Adipose tissue (tissue), 3 donors: ENCODE measurements around the gene TIGD6. TPM values are rescaled to one million over a fixed set of nuclear protein-coding genes. Genes with fewer than 3 reads are reported as not detected.

Source experiments
- H3K27ac ChIP-seq: one replicate; pipeline ENCODE4 v1.5.1; 2013; ENCODE audit warnings: low read depth, low read length
- WGBS, 3 donors: extraction: QIAGEN DNeasy Blood & Tissue Kit; methylation state at CpG; one replicate each; pipeline ENCODE4 v1.1.7; 2013; 5-methylcytosine and 5-hydroxymethylcytosine counted together
- polyA plus RNA-seq, 3 donors: library from polyadenylated mRNA; stranded (reverse); fragments of 200-250 nt; gene quantifications; one replicate each; pipeline ENCODE4 v1.2.3, GENCODE V29; 2013
- donor health status: healthy with polysubstance abuse.
- donor health status: Bipolar disorder and iron deficiency.
- donor health status: healthy.

Gene TIGD6
- polyA plus RNA-seq, 3 donors, result 1.8 to 3.3 (median 1.9) TPM

DNA sequence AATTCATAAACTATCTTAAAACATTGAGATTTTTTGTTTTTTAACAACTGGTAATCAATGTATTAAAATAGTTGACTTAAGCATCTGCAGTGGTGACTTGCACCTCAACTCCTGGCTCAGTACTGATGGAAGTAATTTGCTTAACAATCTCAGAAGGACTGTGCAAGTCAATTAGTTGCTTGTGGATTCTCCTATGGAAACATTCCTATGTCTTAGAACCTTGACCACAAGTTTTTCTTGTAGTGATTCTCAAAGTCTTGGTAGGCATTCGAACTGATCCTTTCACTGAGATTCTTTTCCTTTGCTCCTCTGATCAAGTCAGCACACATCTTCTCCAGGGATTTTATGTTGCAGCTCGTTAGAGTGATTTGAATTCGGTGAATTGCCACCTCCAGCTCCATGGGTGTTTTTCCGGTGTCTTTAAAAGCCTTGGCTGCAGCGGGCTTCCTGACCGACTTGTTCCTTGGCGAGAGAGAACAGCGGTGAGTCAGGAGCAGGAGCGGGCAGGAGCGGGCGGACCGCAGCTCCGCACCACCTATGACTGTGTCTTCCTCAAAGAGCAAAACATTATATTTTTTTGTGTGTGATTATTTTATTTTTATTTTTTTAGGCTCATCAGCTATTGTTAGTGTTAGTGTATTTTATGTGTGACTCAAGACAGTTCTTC lies 21.2 kb upstream of the TIGD6 start:
- whole genome bisulfite sequencing, 3 donors, result 76 to 87% (median 80%) methylated on average over 13 of the region's 13 CpGs
- no peak overlapping the region for H3K27ac ChIP-seq

DNA sequence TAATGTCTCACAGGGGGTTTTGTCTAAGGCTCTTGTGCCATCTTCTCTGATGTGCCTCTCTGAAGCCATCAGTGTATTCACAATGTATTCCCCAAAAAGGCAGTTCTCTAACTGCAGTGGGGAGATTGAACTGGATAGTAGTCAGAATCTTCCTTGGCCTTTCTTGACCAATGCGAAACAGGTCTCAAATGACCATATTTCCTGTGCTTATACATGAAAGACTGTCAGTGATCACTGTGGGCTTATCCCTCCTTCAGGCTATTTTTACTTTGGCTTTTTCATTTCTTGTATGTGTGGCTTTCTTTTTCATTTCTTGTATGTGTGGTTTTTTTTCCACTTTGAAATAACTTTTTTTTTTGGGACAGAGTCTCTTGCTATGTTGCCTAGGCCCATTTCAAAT lies 19.8 kb upstream of the TIGD6 start:
- H3K27ac ChIP-seq, result no peak overlapping the region

DNA sequence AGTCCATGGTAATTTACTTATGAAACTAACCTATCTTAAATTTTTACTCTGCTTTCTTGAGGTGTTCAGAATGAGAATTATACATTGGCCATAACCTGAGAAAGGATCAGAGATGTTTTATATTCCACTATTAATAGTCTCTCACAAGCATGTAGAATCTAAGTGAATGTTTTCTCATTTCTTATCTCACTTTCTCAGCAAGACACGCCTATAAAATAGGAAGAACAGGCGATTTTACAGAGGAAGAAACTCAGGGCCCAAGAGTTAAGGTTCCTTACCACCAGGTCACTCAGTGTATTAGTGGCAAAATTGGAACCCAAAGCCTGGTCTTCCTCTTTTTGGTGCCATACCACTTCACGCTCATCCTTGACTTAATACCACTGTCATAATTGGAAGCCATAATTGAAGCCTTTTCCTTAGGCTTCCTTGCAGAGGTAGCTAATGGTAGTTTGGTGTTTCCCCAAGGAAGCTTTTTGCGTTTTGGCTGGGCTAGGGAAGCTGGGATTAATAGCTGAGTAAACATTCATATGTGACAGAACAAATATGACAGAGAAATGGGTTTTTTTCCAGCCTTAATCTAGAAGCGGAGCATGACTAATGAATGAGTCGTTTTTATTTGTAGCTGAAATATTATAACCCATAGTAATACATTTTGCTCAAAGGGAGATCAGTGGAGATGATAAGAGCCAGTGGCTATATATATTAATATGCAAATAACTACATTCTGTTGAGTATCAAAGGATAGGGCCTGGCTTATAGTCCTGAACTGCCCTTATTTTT lies 17.0 kb upstream of the TIGD6 start:
- no peak overlapping the region for H3K27ac ChIP-seq
- WGBS, 3 donors, result 63 to 87% (median 84%) methylated on average over 6 of the region's 6 CpGs

More for the DNA sequence above, 19.8 kb upstream of the TIGD6 start:
- 96 to 98% (median 97%) methylated on average over 1 of the region's 1 CpG for WGBS, 3 donors

DNA sequence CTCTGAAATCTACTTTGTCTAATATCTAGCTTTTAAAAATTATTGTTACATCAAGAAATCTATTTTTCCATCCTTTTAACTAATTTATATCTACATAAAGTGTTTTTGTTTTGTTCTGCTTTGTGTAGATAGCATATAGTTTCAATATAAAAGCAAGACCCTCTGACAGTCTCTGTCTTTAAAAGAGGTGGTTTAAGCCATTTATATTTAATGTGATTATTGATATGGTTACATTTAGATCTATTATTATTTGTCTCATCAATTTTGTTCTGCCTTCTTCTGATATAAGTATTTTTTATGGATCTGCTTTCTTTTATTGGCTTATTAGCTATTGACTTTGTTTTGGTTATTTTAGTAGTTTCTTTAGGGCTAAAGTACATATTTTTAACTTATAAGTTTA lies 16.1 kb upstream of the TIGD6 start:
- no peak overlapping the region for H3K27ac ChIP-seq

DNA sequence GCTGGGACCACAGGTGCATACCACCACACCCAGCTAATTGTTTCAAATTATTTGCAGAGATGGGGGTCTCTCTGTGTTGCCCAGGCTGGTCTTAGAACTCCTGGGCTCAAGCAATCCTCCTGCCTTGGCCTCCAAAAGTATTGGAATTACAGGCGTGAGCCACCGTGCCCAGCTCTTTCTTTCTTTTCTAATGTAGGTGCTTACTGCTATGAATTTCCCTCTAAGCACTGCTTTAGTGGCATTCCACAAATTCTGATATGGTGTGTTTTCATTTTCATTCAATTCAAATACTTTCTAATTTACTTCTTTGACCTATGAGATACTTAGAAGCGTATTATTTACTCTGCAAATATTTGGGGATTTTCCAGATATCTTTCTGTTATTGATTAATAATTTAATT lies 15.0 kb upstream of the TIGD6 start:
- 91 to 98% (median 98%) methylated on average over 3 of the region's 3 CpGs for WGBS, 3 donors
- H3K27ac ChIP-seq, result no peak overlapping the region

DNA sequence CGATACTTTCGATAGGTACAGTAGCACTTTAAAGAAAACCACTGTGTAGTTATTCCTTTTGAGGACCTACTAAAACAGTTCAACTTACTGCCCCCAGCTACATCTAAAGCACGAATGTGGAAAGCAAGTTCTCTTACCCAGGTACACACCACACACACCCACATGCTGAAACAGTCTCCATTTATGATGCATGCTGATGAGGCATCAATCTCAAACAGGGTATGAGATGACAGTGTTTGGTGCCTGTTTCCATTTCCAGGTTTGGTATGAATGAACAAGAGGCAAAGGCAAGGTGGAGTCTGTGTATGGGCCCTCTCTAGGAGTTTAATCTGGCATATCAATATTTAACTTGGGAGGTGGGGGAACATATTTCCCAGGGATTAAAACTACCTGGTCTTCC lies 14.0 kb upstream of the TIGD6 start:
- WGBS, 3 donors, result 97 to 98% (median 97%) methylated on average over 3 of the region's 3 CpGs
- H3K27ac ChIP-seq, result no peak overlapping the region

DNA sequence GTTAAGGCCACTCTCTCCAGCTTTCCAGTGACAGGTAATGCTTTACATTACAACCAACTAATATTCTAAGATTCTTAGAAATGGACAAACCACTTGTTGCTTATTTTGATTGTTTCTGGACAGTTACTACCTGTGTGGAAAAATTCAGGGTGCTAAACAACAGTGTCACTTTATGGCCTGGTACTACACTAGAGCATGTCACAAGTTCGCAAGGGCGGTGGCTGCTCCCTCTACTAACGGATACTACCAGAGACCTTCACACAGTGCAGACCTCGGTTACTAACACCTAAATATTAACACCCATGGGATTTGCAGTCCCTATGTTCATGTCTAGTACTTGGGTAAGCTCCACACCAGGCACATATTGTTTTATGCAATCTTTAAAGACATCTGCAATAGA lies 13.5 kb upstream of the TIGD6 start:
- WGBS, 3 donors, result 95 to 98% (median 98%) methylated on average over 4 of the region's 4 CpGs
- no peak overlapping the region for H3K27ac ChIP-seq

DNA sequence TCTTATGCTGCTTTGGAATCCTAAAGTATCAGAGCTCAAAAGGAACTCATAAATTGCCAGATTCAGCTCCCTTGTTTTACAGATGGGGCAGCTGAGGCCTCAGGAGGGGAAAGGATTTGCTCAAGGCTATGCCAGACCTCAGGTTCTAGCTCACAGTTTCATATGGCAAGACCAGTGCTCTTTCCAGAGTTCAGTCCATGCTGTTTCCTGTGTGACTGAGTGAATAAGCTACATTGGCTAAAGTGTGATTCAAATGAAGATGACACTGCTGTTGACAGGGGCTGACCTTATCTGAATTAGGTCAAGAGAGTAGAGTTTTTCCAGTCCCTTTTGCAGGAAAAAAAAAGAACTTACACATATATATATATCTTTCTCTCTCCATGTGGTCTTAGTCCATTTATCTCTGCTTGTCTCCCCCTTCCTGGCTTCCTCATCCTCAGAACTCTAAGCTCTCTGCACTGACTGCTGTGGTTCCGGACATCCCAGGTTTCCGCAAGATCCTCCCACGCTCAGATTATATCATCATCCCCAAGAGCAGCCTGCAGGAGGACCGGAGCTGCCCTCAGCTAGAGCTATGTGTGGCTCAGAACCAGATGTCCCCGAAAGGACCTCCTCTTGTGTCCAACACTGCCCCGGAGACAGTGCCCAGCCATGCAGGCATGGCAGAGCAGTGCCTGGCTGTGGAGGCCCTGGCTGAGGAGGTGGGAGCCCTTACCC lies 9.4 kb upstream of the TIGD6 start:
- H3K27ac ChIP-seq, result no peak overlapping the region
- WGBS, 3 donors, result 84 to 94% (median 88%) methylated on average over 6 of the region's 6 CpGs

DNA sequence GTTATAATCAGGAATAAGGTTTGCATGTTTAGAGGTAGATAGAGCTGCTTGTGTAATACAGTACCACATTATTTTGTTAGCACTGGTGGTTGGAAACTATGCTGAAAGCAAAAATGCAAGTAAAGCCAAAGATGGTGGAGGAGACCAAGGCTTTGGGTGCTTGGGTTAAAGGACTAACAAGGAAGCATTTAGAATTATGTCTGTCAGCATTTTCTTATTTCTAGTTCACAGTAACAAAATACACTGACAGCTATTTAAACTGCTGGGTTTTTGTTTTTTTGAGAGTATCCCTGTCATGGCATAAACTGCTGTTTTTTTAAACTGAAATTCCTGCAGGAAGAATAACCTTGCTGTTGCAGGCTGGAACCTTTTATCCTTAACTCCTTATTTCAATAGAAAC lies 6.6 kb upstream of the TIGD6 start:
- H3K27ac ChIP-seq, result no peak overlapping the region

DNA sequence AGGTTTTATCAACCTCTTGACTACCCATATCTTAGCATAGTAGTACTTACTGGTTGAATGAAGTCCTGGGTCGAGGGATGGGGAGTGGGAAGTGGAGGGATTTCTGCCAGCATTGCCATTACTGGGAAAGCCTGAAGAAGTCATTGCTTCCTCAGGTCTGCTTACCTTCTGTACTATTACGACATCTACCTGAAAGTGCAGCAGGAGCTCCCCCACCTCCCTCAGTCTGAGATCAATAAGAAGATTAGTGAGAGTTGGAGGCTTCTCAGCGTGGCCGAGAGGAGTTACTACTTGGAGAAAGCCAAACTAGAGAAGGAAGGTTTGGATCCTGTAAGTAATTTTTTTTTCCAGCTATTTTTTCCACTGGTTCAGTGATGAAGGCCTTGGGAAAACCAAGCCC lies 5.9 kb upstream of the TIGD6 start:
- WGBS, 3 donors, result 83 to 92% (median 87%) methylated on average over 4 of the region's 4 CpGs
- no peak overlapping the region for H3K27ac ChIP-seq

DNA sequence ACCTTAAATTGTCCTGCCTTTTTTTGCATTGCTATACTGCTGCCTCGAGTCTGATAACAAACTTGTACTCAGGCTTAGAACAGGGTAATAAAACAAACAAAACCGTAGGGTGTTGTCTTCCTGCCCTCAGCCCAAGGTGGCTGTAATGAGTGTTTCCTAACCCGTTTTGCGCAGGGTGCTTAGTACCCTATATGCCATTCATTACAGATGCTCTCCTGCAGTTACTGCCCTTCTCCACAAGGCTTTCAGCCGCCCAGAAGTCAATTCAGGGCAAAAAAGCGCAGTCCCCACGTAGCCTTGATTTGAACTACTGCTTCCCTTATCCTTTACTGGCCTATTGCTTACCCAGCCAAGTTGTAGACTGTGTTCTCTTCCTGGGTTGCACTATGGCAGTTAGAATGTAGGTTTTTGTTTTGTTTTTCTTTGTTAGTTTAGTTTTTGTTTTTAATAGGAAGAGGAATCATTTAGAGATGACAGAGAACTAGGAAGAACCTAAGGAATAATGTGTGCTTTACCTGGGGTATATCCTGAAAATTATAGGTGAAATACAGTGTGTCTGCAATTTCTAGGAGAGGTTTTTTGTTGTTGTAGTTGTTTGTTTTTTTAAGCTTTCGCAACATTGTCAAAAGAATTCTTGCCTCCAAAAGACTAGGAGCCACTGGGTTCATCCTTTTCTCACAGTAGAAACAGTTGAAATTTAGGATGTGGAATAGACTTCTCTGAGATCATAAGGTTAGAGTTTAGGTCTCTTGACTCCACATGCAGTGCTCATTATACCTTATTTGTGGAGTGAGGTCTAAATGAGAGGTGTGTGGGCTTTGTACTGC lies 1.4 kb upstream of the TIGD6 start:
- 12 to 13% (median 12%) methylated on average over 8 of the region's 8 CpGs for WGBS, 3 donors
- H3K27ac ChIP-seq, result no peak overlapping the region

DNA sequence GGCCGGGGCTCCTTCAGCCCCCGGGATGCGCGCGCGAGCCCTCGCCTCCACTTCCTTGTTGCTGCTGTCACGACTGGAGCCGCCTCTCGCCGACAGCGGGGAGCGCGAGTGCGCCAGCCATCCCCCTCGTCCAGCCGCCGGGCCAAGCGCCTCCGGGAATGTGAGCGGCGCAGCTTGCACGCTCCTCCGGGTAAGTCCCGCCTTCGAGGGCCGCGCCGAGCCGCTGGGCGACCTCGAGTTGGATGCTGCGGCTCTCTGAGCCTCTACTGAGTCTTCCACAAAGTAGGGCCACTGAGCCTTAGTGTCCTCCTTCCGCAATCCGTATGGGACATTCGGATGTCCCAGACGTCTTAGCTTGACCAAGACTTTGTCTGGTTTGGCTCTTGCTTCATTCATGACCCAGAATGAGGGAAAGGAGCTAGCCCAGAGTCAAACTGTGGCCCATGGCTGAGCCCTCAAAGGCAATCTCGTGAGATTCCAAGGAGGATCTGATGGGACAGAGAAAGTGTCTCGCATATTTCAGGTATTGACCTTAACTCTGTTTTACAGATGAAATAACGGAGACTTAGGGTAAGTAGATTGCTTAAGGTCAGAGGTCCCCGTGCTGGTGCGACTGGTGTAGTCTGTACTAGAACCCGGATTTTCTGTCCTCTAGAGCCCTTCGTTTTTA lies 671 bp upstream of the TIGD6 start:
- 0 to 1% (median 1%) methylated on average over 42 to 44 of the region's 44 CpGs for WGBS, 3 donors
- H3K27ac ChIP-seq, result no peak overlapping the region

DNA sequence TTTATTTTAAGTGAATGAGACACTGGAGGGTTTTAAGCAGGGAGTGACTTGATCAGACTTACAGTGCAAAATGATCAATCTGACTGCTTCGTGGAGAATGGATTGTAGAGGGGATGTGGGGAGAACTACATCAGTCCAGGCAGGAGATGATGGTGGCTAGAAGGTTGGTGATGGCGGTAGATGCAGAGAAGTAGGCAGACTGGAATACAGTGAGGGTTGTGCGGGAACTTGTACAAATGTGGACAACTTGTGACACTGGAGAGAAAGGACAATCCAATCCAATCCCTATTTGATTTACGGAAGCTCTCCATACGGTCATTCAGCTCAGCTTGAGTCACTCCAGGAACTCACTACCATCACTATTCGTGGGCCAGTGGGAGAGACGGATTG lies 593 bp downstream of the TIGD6 start:
- H3K27ac ChIP-seq, result peak overlapping the region; percentile 4
- WGBS, 3 donors, result 10 to 23% (median 22%) methylated on average over 7 of the region's 7 CpGs

DNA sequence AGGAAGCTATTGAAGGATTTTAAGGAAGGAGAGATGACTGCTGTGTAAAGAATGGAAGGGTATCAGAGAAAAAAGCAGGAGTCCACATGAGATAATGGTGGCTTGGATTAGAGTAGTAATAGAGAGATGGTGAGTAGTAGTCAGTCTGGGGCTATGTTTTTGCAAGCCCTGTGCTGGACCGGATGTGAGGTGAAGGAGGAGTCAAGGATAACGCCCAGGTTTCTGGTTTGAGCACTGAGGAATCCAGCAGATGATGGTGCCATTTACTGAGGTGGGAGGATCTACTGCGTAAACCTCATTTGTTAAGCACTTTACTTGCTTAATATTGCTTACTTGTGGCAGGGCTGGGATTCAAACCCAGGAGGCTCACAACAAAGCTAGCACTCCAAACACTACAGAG lies 1.1 kb downstream of the TIGD6 start:
- WGBS, 3 donors, result 69 to 79% (median 78%) methylated on average over 3 of the region's 3 CpGs
- H3K27ac ChIP-seq, result no peak overlapping the region

DNA sequence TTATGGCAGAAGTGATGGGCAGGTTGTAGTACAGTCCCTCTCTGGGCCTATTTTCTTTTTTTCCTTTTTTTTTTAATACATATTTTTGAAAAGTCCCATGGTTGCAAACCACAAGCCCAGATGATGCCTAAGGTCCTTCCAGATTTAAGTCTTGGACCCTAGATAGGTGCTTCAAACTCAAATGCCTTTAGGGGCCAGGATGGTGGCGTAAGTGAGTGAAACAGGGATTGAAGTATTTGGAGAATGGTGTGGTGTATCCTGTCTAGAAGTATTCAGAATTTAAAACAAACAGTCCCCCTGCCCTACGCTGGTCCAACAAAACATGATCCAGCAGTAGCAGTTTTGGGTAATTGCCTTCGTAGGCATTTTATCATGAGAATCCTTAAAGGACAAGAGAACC lies 2.2 kb downstream of the TIGD6 start:
- WGBS, 3 donors, result 97 to 100% (median 98%) methylated on average over 3 of the region's 3 CpGs
- H3K27ac ChIP-seq, result no peak overlapping the region

DNA sequence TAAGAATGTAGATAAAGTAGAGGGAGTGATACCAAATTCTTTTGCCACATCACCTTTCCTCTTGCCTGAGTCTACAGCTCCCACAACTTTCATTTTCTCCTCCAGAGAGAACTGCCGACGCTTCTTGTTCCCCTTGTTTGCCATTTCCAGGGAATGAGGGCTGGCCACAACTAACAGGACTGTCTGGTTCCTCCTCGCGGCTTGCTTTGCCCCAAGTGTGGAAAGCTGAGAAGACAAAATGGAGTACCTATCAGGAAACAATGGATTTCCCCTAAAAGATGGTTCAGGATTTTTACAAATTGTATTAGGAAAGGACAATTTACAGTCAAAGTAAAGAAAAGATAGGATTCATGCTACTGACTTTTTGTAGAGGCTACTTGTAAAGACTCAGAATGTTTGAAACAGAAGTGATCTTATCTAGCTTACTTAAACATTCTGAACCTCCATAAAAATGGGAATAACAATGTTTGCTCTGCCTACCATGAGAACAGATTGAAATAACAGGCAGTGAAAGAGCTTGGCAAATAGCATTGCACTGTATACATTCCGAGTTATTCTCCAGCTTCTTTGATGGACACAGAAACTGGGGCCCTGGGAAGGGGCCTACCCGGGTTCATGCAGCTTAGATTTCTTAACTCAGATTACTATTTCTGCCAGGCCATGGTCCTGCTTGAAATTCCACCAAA lies 4.1 kb downstream of the TIGD6 start:
- 86 to 90% (median 88%) methylated on average over 6 of the region's 6 CpGs for WGBS, 3 donors

DNA sequence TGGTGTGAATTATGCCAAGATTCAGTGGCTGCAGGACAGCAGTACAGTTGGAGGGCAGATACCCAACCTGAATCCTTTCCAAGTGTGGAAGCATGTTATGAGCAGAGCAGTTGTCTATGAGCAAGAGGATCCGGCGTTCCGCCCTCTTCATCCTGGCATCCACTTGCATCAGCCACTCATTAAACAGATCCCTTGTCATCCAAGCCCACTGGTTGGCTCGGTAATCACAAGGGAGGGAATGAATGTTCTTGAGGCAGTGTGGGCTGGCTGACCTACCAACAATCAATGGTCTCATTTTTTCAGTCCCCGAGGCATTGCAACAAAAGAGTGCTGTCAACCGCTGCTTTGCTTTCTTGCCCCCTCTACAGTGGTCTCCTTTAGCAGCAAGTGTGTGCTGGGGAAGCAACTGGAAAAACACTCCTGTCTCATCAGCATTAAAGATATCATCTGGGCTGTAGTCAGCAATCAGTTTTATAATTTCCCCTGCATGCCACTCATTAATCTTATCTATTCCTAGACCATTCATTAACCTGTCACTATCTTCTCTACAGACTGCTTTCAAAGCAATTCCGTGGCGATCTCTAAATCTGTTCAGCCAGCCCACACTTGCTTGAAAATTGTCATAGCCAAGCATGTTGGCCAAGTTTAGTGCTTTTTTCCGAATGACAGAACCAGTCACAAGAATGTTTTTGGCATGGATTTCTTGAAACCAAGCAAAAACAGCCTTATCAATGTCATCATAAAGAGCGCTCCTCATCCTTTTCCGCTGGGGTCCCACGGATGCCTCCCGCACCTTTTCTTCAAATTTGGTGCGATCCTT lies 4.9 kb downstream of the TIGD6 start:
- H3K27ac ChIP-seq, result no peak overlapping the region
- WGBS, 3 donors, result 90 to 94% (median 93%) methylated on average over 14 of the region's 14 CpGs

More for the DNA sequence above, 4.1 kb downstream of the TIGD6 start:
- H3K27ac ChIP-seq, result no peak overlapping the region
